Measurements from ENCODE around the gene SAMD4A.

DNA sequence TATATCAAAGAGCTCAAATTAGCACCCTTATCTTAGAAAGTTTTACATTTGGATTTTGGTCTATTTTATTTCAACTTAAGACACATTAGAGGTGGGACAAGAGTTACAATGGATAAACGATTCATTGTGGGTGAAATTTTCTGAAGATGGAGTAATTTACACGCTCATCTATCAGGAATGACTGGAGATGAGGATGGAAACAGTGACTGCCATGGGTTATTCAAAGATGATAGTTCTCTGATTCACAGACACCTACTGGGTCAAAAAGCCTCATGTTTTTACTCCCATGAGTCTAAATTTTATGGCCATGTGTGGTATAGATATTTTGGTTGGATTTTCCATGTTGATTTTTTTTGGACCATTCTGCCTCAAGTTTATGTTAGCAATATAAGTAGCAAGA lies 22.1 kb downstream of the SAMD4A start:
- no peak for TF ChIP-seq CTCF (conservative IDR thresholded peaks at IDR 0.05 in 1 of 2, IDR thresholded peaks at IDR 0.05 in 1 of 2; ENCODE audit: extremely low read depth in 1 of 2, insufficient read depth in 1 of 2, low read depth in 1 of 2, low read length in 2 of 2)
- no peak for TF ChIP-seq EZH2 (IDR thresholded peaks at IDR 0.05; ENCODE audit: borderline replicate concordance, low read length)

Data from mammary epithelial cell (primary cell).